Testis (tissue), 2 donors: ENCODE data around the gene TLR2.

Source experiments
- CTCF ChIP-seq, 3 experiments: fragments of 450-650 bp in 2 of 3; fragments of 200-600 bp in 1 of 3; sonication (generic) in 1 of 3; IDR thresholded peaks; one replicate each; pipeline ENCODE4 v1.5.1; 2016 to 2019; ENCODE audit warnings: antibody characterized with exemption in 3 of 3, mild to moderate bottlenecking in 2 of 3, moderate library complexity in 1 of 3
- POLR2A ChIP-seq: fragments of 450-650 bp; IDR thresholded peaks from one replicate; pipeline ENCODE4 v1.6.1; 2017; ENCODE audit warnings: antibody characterized with exemption, mild to moderate bottlenecking, moderate library complexity

DNA sequence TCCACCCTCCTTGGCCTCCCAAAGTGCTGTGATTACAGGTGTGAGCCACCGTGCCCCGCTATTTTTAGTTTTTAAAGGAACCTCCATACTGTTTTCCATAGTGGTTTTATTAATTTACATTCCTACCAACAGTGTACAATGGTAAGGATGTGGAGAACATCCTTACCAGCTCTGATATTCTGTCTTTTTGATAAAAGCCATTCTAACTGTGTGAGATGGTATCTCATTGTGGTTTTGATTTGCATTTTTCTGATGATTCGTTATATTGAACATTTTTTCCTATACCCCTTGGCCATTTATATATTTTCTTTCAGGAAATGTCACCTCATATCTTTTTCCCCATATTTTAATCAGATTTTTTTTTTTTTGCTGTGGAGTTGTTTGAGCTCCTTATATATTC is 14.2 kb upstream of the TLR2 start:
- no peak for TF ChIP-seq POLR2A
- no peak for TF ChIP-seq CTCF (IDR thresholded peaks at IDR 0.05)
